ENCODE results near the gene ACVRL1. TPM values are rescaled to one million over a fixed set of nuclear protein-coding genes. Genes with fewer than 3 reads are reported as not detected.

The ACVRL1 gene
- total and polyA plus RNA-seq, 7 donors, result 12.5 to 113 (median 64.0) TPM

- DNase-seq, result no peak
- H3K4me1 ChIP-seq, result peaks cover 0 to 62% (median 42%) of the 10 kb centered on the region in 4 donors
- peak overlapping the region in 1 of 4 donors; percentile 98 for H3K4me3 ChIP-seq
- no peaks in the 10 kb centered on the region for H3K9me3 ChIP-seq
- intact Hi-C loops (cut with DNase I), result loop anchor here (5.0 kb wide), 1 partner anchor 948 kb away; no protein-coding TSS in a partner anchor
- WGBS, 2 donors, result 11 to 41% methylated on average over 7 of the region's 7 CpGs
- H3K27me3 ChIP-seq, result no peaks in the 10 kb centered on the region
- H3K27ac ChIP-seq, result peak overlapping the region; percentile 60 to 94 (median 87)
- TF ChIP-seq POLR2AphosphoS5 (IDR thresholded peaks at IDR 0.05), result peak in 1 of 4 donors; percentile 28
- no peak for TF ChIP-seq CTCF (IDR thresholded peaks at IDR 0.05)
- peak in 1 of 2 donors; percentile 50 for TF ChIP-seq POLR2A (IDR thresholded peaks at IDR 0.05)
- TF ChIP-seq EP300 (IDR thresholded peaks at IDR 0.05), result no peak
- no peaks in the 10 kb centered on the region for H3K36me3 ChIP-seq
Measured at GRCh38 chr12:51954561-51955361, 47.5 kb downstream of the ACVRL1 start.

GRCh38 chr12:51955702-51956101 lies 48.4 kb downstream of the ACVRL1 start:
- Histone ChIP-seq H3K4me1 (peaks cover 0 to 62% (median 44%) of the 10 kb centered on the region in 4 donors), H3K4me3 (no peak overlapping the region), H3K27ac (peak overlapping the region in 2 of 4 donors; percentile 91 to 94), H3K27me3 (no peaks in the 10 kb centered on the region), H3K36me3 (peaks cover 0 to 5% (median 0%) of the 10 kb centered on the region in 4 donors), H3K9me3 (no peaks in the 10 kb centered on the region)
- DNase-seq, result no peak
- WGBS, 2 donors, result 46 to 80% methylated on average over 1 of the region's 1 CpG
- TF ChIP-seq POLR2A (IDR thresholded peaks at IDR 0.05) (no peak), CTCF (IDR thresholded peaks at IDR 0.05) (no peak), POLR2AphosphoS5 (IDR thresholded peaks at IDR 0.05) (no peak), EP300 (IDR thresholded peaks at IDR 0.05) (no peak)
- intact Hi-C loops (cut with DNase I), result no loop called here

GRCh38 chr12:51958542-51958941 lies 51.2 kb downstream of the ACVRL1 start:
- intact Hi-C loops (cut with DNase I), result no loop called here
- H3K27me3 ChIP-seq, result no peaks in the 10 kb centered on the region
- H3K27ac ChIP-seq, result no peak overlapping the region
- no peak for DNase-seq
- TF ChIP-seq CTCF (IDR thresholded peaks at IDR 0.05) (no peak), POLR2A (IDR thresholded peaks at IDR 0.05) (no peak), EP300 (IDR thresholded peaks at IDR 0.05) (no peak), POLR2AphosphoS5 (IDR thresholded peaks at IDR 0.05) (no peak)
- peaks cover 0 to 5% (median 0%) of the 10 kb centered on the region in 4 donors for H3K36me3 ChIP-seq
- H3K9me3 ChIP-seq, result no peaks in the 10 kb centered on the region
- H3K4me1 ChIP-seq, result peaks cover 0 to 56% (median 37%) of the 10 kb centered on the region in 4 donors
- no peak overlapping the region for H3K4me3 ChIP-seq
- 96 to 98% methylated on average over 13 of the region's 13 CpGs for WGBS, 2 donors

GRCh38 chr12:51959211-51959610 lies 51.9 kb downstream of the ACVRL1 start:
- H3K36me3 ChIP-seq, result peaks cover 0 to 5% (median 0%) of the 10 kb centered on the region in 4 donors
- H3K27ac ChIP-seq, result peak overlapping the region in 3 of 4 donors; percentile 7 to 25 (median 12)
- DNase-seq, result peak; percentile 77
- H3K4me1 ChIP-seq, result peaks cover 0 to 50% (median 31%) of the 10 kb centered on the region in 4 donors
- WGBS, 2 donors, result 8 to 44% methylated on average over 3 of the region's 3 CpGs
- H3K4me3 ChIP-seq, result no peak overlapping the region
- no peaks in the 10 kb centered on the region for H3K27me3 ChIP-seq
- TF ChIP-seq EP300 (IDR thresholded peaks at IDR 0.05), result no peak
- no peak for TF ChIP-seq POLR2AphosphoS5 (IDR thresholded peaks at IDR 0.05)
- TF ChIP-seq POLR2A (IDR thresholded peaks at IDR 0.05), result no peak
- TF ChIP-seq CTCF (IDR thresholded peaks at IDR 0.05), result no peak
- intact Hi-C loops (cut with DNase I), result no loop called here
- no peaks in the 10 kb centered on the region for H3K9me3 ChIP-seq
